AG04449 (cell line): ENCODE results near the gene CYP2J2.

ENCODE experiments used
- CTCF ChIA-PET: fragments of 350-600 bp; formaldehyde crosslinking; extraction: SDS; loops from one replicate; lab custom pipeline; 2021; ENCODE audit warnings: antibody characterized with exemption; lab: Yijun Ruan, JAX
- POLR2A ChIA-PET: fragments of 400-600, 350-600 bp; formaldehyde crosslinking; extraction: SDS; loops from one replicate; lab custom pipeline; 2020; ENCODE audit warnings: antibody characterized with exemption, inconsistent platforms; lab: Yijun Ruan, JAX
- DNase-seq: peaks from one replicate; pipeline ENCODE4 v3.0.0-alpha.2; 2010; ENCODE audit warnings: low read depth, low spot score
- H3K4me3 ChIP-seq: 2 replicates; pipeline ENCODE4 v1.5.1; 2011; ENCODE audit warnings: low read depth, mild to moderate bottlenecking, control low read depth, low read length
- CTCF ChIP-seq: IDR thresholded peaks from one replicate; pipeline ENCODE4 v1.5.1; 2011; ENCODE audit warnings: mild to moderate bottlenecking, moderate library complexity, low read length, control low read depth, inconsistent platforms; ENCODE audit not compliant: insufficient read depth; ENCODE audit errors: missing control alignments

CYP2J2 gene

GRCh38 chr1:59945790-59946189, 19.2 kb upstream of the CYP2J2 start:
- CTCF ChIA-PET = interaction anchor here (0.8 to 2.4 kb wide), 4 partner anchors 52 to 1431 kb away, joined by 3 to 42 read pairs (median 6); no protein-coding TSS in a partner anchor
- DNase-seq = no peak
- POLR2A ChIA-PET = no interaction called here
- TF ChIP-seq CTCF = no peak
- H3K4me3 ChIP-seq = no peak overlapping the region

- H3K4me3 ChIP-seq = no peak overlapping the region
- CTCF ChIA-PET = no interaction called here
- DNase-seq = no peak
- POLR2A ChIA-PET = no interaction called here
- TF ChIP-seq CTCF = no peak
These were observed 12.8 kb upstream of the CYP2J2 start for GRCh38 chr1:59939393-59939792.

- no peak overlapping the region for H3K4me3 ChIP-seq
- no peak for DNase-seq
- TF ChIP-seq CTCF = no peak
- ChIA-PET CTCF (interaction anchor here (1.6 kb wide), 1 partner anchor 9 kb away, joined by 6 read pairs; no protein-coding TSS in a partner anchor), POLR2A (no interaction called here)
These were observed 11.2 kb upstream of the CYP2J2 start for GRCh38 chr1:59937636-59938210.

- TF ChIP-seq CTCF = no peak
- no peak for DNase-seq
- ChIA-PET POLR2A (no interaction called here), CTCF (interaction anchor here (1.6 kb wide), 1 partner anchor 11 kb away, joined by 6 read pairs; no protein-coding TSS in a partner anchor)
- no peak overlapping the region for H3K4me3 ChIP-seq
These were observed 9.8 kb upstream of the CYP2J2 start for GRCh38 chr1:59936358-59936821.

- ChIA-PET POLR2A (no interaction called here), CTCF (no interaction called here)
- H3K4me3 ChIP-seq = no peak overlapping the region
- no peak for DNase-seq
- TF ChIP-seq CTCF = no peak
These were observed 2.4 kb upstream of the CYP2J2 start for GRCh38 chr1:59928996-59929395.

GRCh38 chr1:59927213-59927612, 640 bp upstream of the CYP2J2 start:
- DNase-seq = no peak
- TF ChIP-seq CTCF = no peak

More at GRCh38 chr1:59927213-59927612, 640 bp upstream of the CYP2J2 start:
- ChIA-PET CTCF (interaction anchor here (0.9 to 1.5 kb wide), 2 partner anchors 20 to 25 kb away, joined by 3 read pairs; no protein-coding TSS in a partner anchor), POLR2A (no interaction called here)
- H3K4me3 ChIP-seq = no peak overlapping the region
